Neural progenitor cell (in vitro differentiated cells): ENCODE measurements around the gene OR51F2. TPM values are rescaled to one million over a fixed set of nuclear protein-coding genes. Genes with fewer than 3 reads are reported as not detected.
"Not testable (repeated sequence)": the region's sequence is repeated elsewhere in the genome, so short reads cannot be mapped to it uniquely, and the experiment has no call there.

Source experiments
- DNase-seq: peaks from one replicate; pipeline ENCODE4 v3.0.0-alpha.2; 2016; ENCODE audit warnings: low spot score
- H2AFZ ChIP-seq: fragments of 200-600 bp; sonication (generic); replicated peaks from 2 replicates; pipeline ENCODE4 v1.6.1; 2016; ENCODE audit warnings: antibody characterized with exemption
- H3F3A ChIP-seq: fragments of 200-600 bp; sonication (generic); 2 replicates; pipeline ENCODE4 v1.6.1; 2016; ENCODE audit warnings: antibody characterized with exemption, low read depth
- H3K27ac ChIP-seq: fragments of 200-600 bp; sonication (generic); 2 replicates; pipeline ENCODE4 v1.5.1; 2016; ENCODE audit warnings: mild to moderate bottlenecking
- H3K27me3 ChIP-seq: fragments of 200-600 bp; sonication (generic); 2 replicates; pipeline ENCODE4 v1.6.1; 2016; ENCODE audit warnings: mild to moderate bottlenecking, moderate library complexity
- H3K36me3 ChIP-seq: fragments of 200-600 bp; sonication (generic); 2 replicates; pipeline ENCODE4 v1.5.1; 2016
- H3K4me1 ChIP-seq: fragments of 200-600 bp; sonication (generic); 2 replicates; pipeline ENCODE4 v1.6.1; 2016; ENCODE audit warnings: mixed run types
- H3K4me2 ChIP-seq: fragments of 200-600 bp; sonication (generic); 2 replicates; pipeline ENCODE4 v1.6.1; 2016
- H3K4me3 ChIP-seq: fragments of 200-600 bp; sonication (generic); 2 replicates; pipeline ENCODE4 v1.5.1; 2016
- H3K79me2 ChIP-seq: fragments of 200-600 bp; sonication (generic); 2 replicates; pipeline ENCODE4 v1.6.1; 2016; ENCODE audit warnings: low read depth
- H3K9ac ChIP-seq: fragments of 200-600 bp; sonication (generic); 2 replicates; pipeline ENCODE4 v1.6.1; 2016
- H3K9me3 ChIP-seq: fragments of 200-600 bp; sonication (generic); 2 replicates; pipeline ENCODE4 v1.5.1; 2016; ENCODE audit warnings: low read depth
- H4K20me1 ChIP-seq: fragments of 200-600 bp; sonication (generic); 2 replicates; pipeline ENCODE4 v1.6.1; 2016; ENCODE audit warnings: low read depth
- H3K27ac Mint-ChIP-seq: 3 replicates; pipeline ENCODE4 v1.8.0; 2021; ENCODE audit warnings: mixed read lengths
- H3K27me3 Mint-ChIP-seq: 2 replicates; pipeline ENCODE4 v1.8.0; 2022; ENCODE audit warnings: low read depth, mild to moderate bottlenecking, inconsistent platforms, moderate library complexity, mixed read lengths; ENCODE audit not compliant: insufficient read depth
- H3K36me3 Mint-ChIP-seq: 3 replicates; pipeline ENCODE4 v1.8.0; 2021; ENCODE audit warnings: mixed read lengths
- H3K4me1 Mint-ChIP-seq: 3 replicates; pipeline ENCODE4 v1.8.0; 2021; ENCODE audit warnings: mixed read lengths
- H3K4me3 Mint-ChIP-seq: 3 replicates; pipeline ENCODE4 v1.8.0; 2021; ENCODE audit warnings: mild to moderate bottlenecking, moderate library complexity, mixed read lengths
- H3K9me3 Mint-ChIP-seq: 3 replicates; pipeline ENCODE4 v1.8.0; 2020; ENCODE audit warnings: mixed read lengths
- CTCF ChIP-seq: fragments of 200-600 bp; sonication (generic); IDR thresholded peaks from 2 replicates; pipeline ENCODE4 v1.5.1; 2017; ENCODE audit warnings: antibody characterized with exemption, mild to moderate bottlenecking
- EZH2 ChIP-seq: fragments of 200-600 bp; sonication (generic); IDR thresholded peaks from 2 replicates; pipeline ENCODE4 v1.6.1; 2017; ENCODE audit warnings: antibody characterized with exemption, mild to moderate bottlenecking, moderate library complexity
- EZH2phosphoT487 ChIP-seq: fragments of 200-600 bp; sonication (generic); IDR thresholded peaks from 2 replicates; pipeline ENCODE4 v1.6.1; 2017; ENCODE audit warnings: antibody characterized with exemption
- total RNA-seq: library from RNA; depleted of rRNA; stranded (reverse); fragments of >200 nt; gene quantifications from 2 replicates; pipeline ENCODE4 v1.2.3, GENCODE V29; 2015; ENCODE audit warnings: low replicate concordance

The OR51F2 gene
- total RNA-seq, 1 donor from 2014 or later: not detected

GRCh38 chr11:4851033-4851432 lies 29.9 kb downstream of the OR51F2 start:
- H3K36me3 Mint-ChIP-seq: no peaks in the 10 kb centered on the region
- H3K4me1 ChIP-seq: no peaks in the 10 kb centered on the region
- no peak overlapping the region for H3K9ac ChIP-seq
- no peak for DNase-seq
- no peaks in the 10 kb centered on the region for H3K9me3 Mint-ChIP-seq
- no peak overlapping the region for H3K4me3 ChIP-seq
- H3F3A ChIP-seq: no peaks in the 10 kb centered on the region
- no peak overlapping the region for H3K27ac Mint-ChIP-seq
- H3K4me2 ChIP-seq: no peak overlapping the region
- no peaks in the 10 kb centered on the region for H3K27me3 ChIP-seq
- H3K27me3 Mint-ChIP-seq: no peaks in the 10 kb centered on the region
- no peaks in the 10 kb centered on the region for H3K79me2 ChIP-seq
- no peak overlapping the region for H3K27ac ChIP-seq
- TF ChIP-seq EZH2phosphoT487: no peak
- no peak for TF ChIP-seq EZH2
- TF ChIP-seq CTCF: no peak
- peak overlapping the region; percentile 32 for H2AFZ ChIP-seq
- no peaks in the 10 kb centered on the region for H3K4me1 Mint-ChIP-seq
- H3K9me3 ChIP-seq: no peaks in the 10 kb centered on the region
- no peak overlapping the region for H3K4me3 Mint-ChIP-seq
- no peaks in the 10 kb centered on the region for H3K36me3 ChIP-seq
- H4K20me1 ChIP-seq: no peaks in the 10 kb centered on the region

- H3K4me1 Mint-ChIP-seq: not testable (repeated sequence)
Measured at GRCh38 chr11:4854286-4854685, 33.2 kb downstream of the OR51F2 start.

GRCh38 chr11:4862447-4863236 lies 41.5 kb downstream of the OR51F2 start:
- Histone ChIP-seq H2AFZ (no peak overlapping the region), H3F3A (peaks cover 9% of the 10 kb centered on the region), H3K4me3 (no peak overlapping the region), H3K27ac (no peak overlapping the region), H3K27me3 (no peaks in the 10 kb centered on the region), H3K9me3 (no peaks in the 10 kb centered on the region), H3K4me1 (peaks cover 8% of the 10 kb centered on the region), H3K9ac (no peak overlapping the region), H3K79me2 (no peaks in the 10 kb centered on the region), H3K36me3 (no peaks in the 10 kb centered on the region), H3K4me2 (no peak overlapping the region), H4K20me1 (no peaks in the 10 kb centered on the region)
- peaks cover 4% of the 10 kb centered on the region for H3K27me3 Mint-ChIP-seq
- H3K9me3 Mint-ChIP-seq: peaks cover 3% of the 10 kb centered on the region
- TF ChIP-seq EZH2 (no peak), EZH2phosphoT487 (no peak), CTCF (no peak)
- no peak overlapping the region for H3K4me3 Mint-ChIP-seq
- H3K36me3 Mint-ChIP-seq: no peaks in the 10 kb centered on the region
- no peaks in the 10 kb centered on the region for H3K4me1 Mint-ChIP-seq
- peak; percentile 8 for DNase-seq
- H3K27ac Mint-ChIP-seq: no peak overlapping the region

More at GRCh38 chr11:4854286-4854685, 33.2 kb downstream of the OR51F2 start:
- H3K79me2 ChIP-seq, H3K9ac ChIP-seq, DNase-seq, H3K36me3 Mint-ChIP-seq, H3K27me3 Mint-ChIP-seq, H4K20me1 ChIP-seq, H3K4me3 Mint-ChIP-seq, H3K9me3 ChIP-seq, H3K27me3 ChIP-seq, H2AFZ ChIP-seq, H3K4me3 ChIP-seq, H3K27ac ChIP-seq, H3K27ac Mint-ChIP-seq, H3F3A ChIP-seq, H3K4me1 ChIP-seq, H3K9me3 Mint-ChIP-seq, H3K36me3 ChIP-seq, H3K4me2 ChIP-seq: not testable (repeated sequence)

GRCh38 chr11:4863876-4864275 lies 42.8 kb downstream of the OR51F2 start:
- H3K27me3 Mint-ChIP-seq: peaks cover 4% of the 10 kb centered on the region
- Histone ChIP-seq H3K27me3 (no peaks in the 10 kb centered on the region), H3K9ac (no peak overlapping the region), H2AFZ (no peak overlapping the region), H3K79me2 (no peaks in the 10 kb centered on the region), H3K27ac (no peak overlapping the region), H3K36me3 (no peaks in the 10 kb centered on the region), H3K4me1 (peaks cover 8% of the 10 kb centered on the region), H3K4me3 (no peak overlapping the region), H3F3A (peaks cover 9% of the 10 kb centered on the region), H4K20me1 (no peaks in the 10 kb centered on the region), H3K9me3 (no peaks in the 10 kb centered on the region), H3K4me2 (no peak overlapping the region)
- H3K4me3 Mint-ChIP-seq: no peak overlapping the region
- DNase-seq: no peak
- no peaks in the 10 kb centered on the region for H3K4me1 Mint-ChIP-seq
- peaks cover 3% of the 10 kb centered on the region for H3K9me3 Mint-ChIP-seq
- H3K36me3 Mint-ChIP-seq: no peaks in the 10 kb centered on the region
- no peak overlapping the region for H3K27ac Mint-ChIP-seq
- TF ChIP-seq CTCF (no peak), EZH2phosphoT487 (no peak), EZH2 (no peak)
